HL-60 (cell line): Measurements from ENCODE around the gene PKP4.

ENCODE experiments used
- CTCF ChIP-seq: IDR thresholded peaks from one replicate; pipeline ENCODE4 v1.5.1; 2011; ENCODE audit warnings: low read length, control low read depth, inconsistent platforms; ENCODE audit not compliant: insufficient read depth
- POLR2AphosphoS5 ChIP-seq: IDR thresholded peaks from 2 replicates; pipeline ENCODE4 v1.6.1; 2012; ENCODE audit warnings: low read depth
- REST ChIP-seq: IDR thresholded peaks from 2 replicates; pipeline ENCODE4 v1.6.1; 2012; ENCODE audit warnings: low read depth; ENCODE audit not compliant: insufficient replicate concordance

DNA sequence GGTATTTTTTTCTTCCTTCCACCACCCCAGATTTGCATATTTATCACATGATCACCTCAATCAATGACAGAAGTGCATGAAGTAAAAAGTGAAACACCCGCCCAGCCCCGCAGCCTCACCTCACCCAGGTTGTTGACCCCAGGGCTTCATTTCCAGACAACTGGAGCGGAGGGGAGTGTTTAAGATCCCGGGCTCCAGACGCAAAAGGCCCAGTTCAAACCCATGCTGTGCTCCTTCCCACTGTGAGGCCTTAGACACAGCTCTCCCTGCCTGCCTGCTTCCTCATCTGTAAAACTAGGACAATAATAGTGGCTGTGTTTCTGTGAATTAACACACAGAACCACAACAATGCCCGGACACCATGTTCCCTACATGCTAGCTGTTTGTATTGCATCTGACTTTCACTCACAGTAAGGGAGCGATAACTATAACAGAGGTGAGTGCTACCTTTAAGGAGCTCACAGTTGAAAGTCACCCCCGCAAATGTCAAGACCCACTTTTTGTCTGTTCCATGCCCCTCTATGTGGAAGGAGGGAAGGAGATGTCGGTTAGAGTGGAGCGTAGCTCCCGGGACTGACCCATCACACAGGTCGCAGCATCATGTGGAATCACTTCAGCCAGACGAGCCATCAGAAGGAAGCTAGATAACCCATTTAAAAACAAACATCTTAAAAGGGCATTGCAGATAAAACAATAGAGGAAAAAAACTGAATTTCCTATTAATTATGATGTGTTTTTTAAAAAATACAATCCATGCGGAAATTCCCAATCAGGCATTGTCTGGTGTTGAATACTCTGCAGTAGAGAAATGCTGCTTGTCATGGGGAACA is 260.8 kb downstream of the PKP4 start:
- TF ChIP-seq CTCF, result no peak
- TF ChIP-seq POLR2AphosphoS5, result no peak
- no peak for TF ChIP-seq REST
